H9 (cell line): ENCODE results near the gene WDR82. TPM values are rescaled to one million over a fixed set of nuclear protein-coding genes. Genes with fewer than 3 reads are reported as not detected.

Source experiments
- DNase-seq: peaks from one replicate; pipeline ENCODE4 v3.0.0-alpha.2; 2017
- H2AFZ ChIP-seq: one replicate; pipeline ENCODE4 v1.6.1; 2013; ENCODE audit warnings: mild to moderate bottlenecking, low read length, control low read depth, moderate library complexity
- H2AK5ac ChIP-seq: 2 replicates; pipeline ENCODE4 v1.6.1; 2013; ENCODE audit warnings: low read length, control low read depth, mixed read lengths; ENCODE audit not compliant: insufficient read length
- H2BK120ac ChIP-seq: one replicate; pipeline ENCODE4 v1.6.1; 2013; ENCODE audit warnings: low read depth, mild to moderate bottlenecking, low read length, control low read depth, inconsistent platforms; ENCODE audit not compliant: poor library complexity, severe bottlenecking
- H2BK12ac ChIP-seq: 2 replicates; pipeline ENCODE4 v1.6.1; 2013; ENCODE audit warnings: low read length, control low read depth, mixed read lengths, low read depth; ENCODE audit not compliant: insufficient read length
- H2BK15ac ChIP-seq: 2 replicates; pipeline ENCODE4 v1.6.1; 2013; ENCODE audit warnings: low read depth, low read length, control low read depth
- H2BK20ac ChIP-seq: one replicate; pipeline ENCODE4 v1.6.1; 2013; ENCODE audit warnings: low read depth, mild to moderate bottlenecking, low read length, control low read depth, inconsistent platforms; ENCODE audit not compliant: poor library complexity, severe bottlenecking
- H2BK5ac ChIP-seq: 2 replicates; pipeline ENCODE4 v1.6.1; 2013; ENCODE audit warnings: low read length, control low read depth, mixed read lengths; ENCODE audit not compliant: insufficient read length
- H3K14ac ChIP-seq: 2 replicates; pipeline ENCODE4 v1.6.1; 2013; ENCODE audit warnings: low read length, control low read depth; ENCODE audit not compliant: insufficient read depth
- H3K18ac ChIP-seq: 2 replicates; pipeline ENCODE4 v1.6.1; 2013; ENCODE audit warnings: low read depth, mild to moderate bottlenecking, mixed read lengths, low read length, control low read depth; ENCODE audit not compliant: insufficient read length
- H3K23ac ChIP-seq: 2 replicates; pipeline ENCODE4 v1.6.1; 2013; ENCODE audit warnings: low read length, control low read depth, mixed read lengths, low read depth; ENCODE audit not compliant: insufficient read length
- H3K23me2 ChIP-seq: 2 replicates; pipeline ENCODE4 v1.6.1; 2013; ENCODE audit warnings: low read depth, mild to moderate bottlenecking, mixed read lengths, low read length, control low read depth; ENCODE audit not compliant: insufficient read length, poor library complexity, severe bottlenecking
- H3K27ac ChIP-seq: 2 replicates; pipeline ENCODE4 v1.5.1; 2013; ENCODE audit warnings: low read length, control low read depth, mixed read lengths, low read depth; ENCODE audit not compliant: insufficient read length
- H3K27me3 ChIP-seq: 2 replicates; pipeline ENCODE4 v1.6.1; 2013; ENCODE audit warnings: low read length, control low read depth, inconsistent platforms; ENCODE audit not compliant: insufficient read depth
- H3K4ac ChIP-seq: 2 replicates; pipeline ENCODE4 v1.6.1; 2013; ENCODE audit warnings: low read depth, mild to moderate bottlenecking, control low read depth, inconsistent platforms, low read length, moderate library complexity
- H3K4me1 ChIP-seq: 2 replicates; pipeline ENCODE4 v1.6.1; 2013; ENCODE audit warnings: low read length, control low read depth, inconsistent platforms; ENCODE audit not compliant: insufficient read depth
- H3K4me2 ChIP-seq: 2 replicates; pipeline ENCODE4 v1.6.1; 2013; ENCODE audit warnings: low read length, control low read depth, mixed read lengths; ENCODE audit not compliant: insufficient read length, insufficient read depth
- H3K56ac ChIP-seq: 2 replicates; pipeline ENCODE4 v1.6.1; 2013; ENCODE audit warnings: low read depth, mild to moderate bottlenecking, mixed read lengths, low read length, control low read depth; ENCODE audit not compliant: insufficient read length
- H3K79me1 ChIP-seq: 2 replicates; pipeline ENCODE4 v1.6.1; 2013; ENCODE audit warnings: low read depth, mild to moderate bottlenecking, moderate library complexity, low read length, control low read depth, inconsistent platforms; ENCODE audit not compliant: insufficient read depth, poor library complexity, severe bottlenecking
- H3K79me2 ChIP-seq: 2 replicates; pipeline ENCODE4 v1.6.1; 2013; ENCODE audit warnings: low read length, control low read depth, inconsistent platforms; ENCODE audit not compliant: insufficient read depth
- H3K9ac ChIP-seq: 2 replicates; pipeline ENCODE4 v1.6.1; 2013; ENCODE audit warnings: low read length, control low read depth, mixed read lengths; ENCODE audit not compliant: insufficient read length; ENCODE audit errors: extremely low read depth
- H3K9me3 ChIP-seq: one replicate; pipeline ENCODE4 v1.6.1; 2013; ENCODE audit warnings: low read depth, low read length, inconsistent platforms; ENCODE audit not compliant: control insufficient read depth
- H3T11ph ChIP-seq: one replicate; pipeline ENCODE4 v1.6.1; 2013; ENCODE audit warnings: mild to moderate bottlenecking, low read length, control low read depth, inconsistent platforms
- H4K20me1 ChIP-seq: one replicate; pipeline ENCODE4 v1.6.1; 2013; ENCODE audit not compliant: control insufficient read depth, insufficient read length, insufficient read depth
- H4K5ac ChIP-seq: 2 replicates; pipeline ENCODE4 v1.6.1; 2013; ENCODE audit warnings: low read depth, mild to moderate bottlenecking, mixed read lengths, low read length, control low read depth; ENCODE audit not compliant: insufficient read length
- H4K8ac ChIP-seq: replicated peaks from 2 replicates; pipeline ENCODE4 v1.6.1; 2013; ENCODE audit warnings: low read length, control low read depth, mixed read lengths, low read depth; ENCODE audit not compliant: insufficient read length
- H4K91ac ChIP-seq: 2 replicates; pipeline ENCODE4 v1.6.1; 2013; ENCODE audit warnings: low read depth, mild to moderate bottlenecking, moderate library complexity, mixed read lengths, low read length, control low read depth; ENCODE audit not compliant: insufficient read length
- H3K27ac Mint-ChIP-seq, 3 experiments: 2 replicates in 2 of 3; 3 replicates in 1 of 3; pipeline ENCODE4 v1.8.0; 2020 to 2021; ENCODE audit warnings: mixed read lengths in 3 of 3, mild to moderate bottlenecking in 1 of 3, moderate library complexity in 1 of 3
- H3K27me3 Mint-ChIP-seq: 2 replicates; pipeline ENCODE4 v1.8.0; 2021; ENCODE audit warnings: low read depth, mild to moderate bottlenecking, moderate library complexity, mixed read lengths
- H3K36me3 Mint-ChIP-seq, 3 experiments: 2 replicates in 2 of 3; 3 replicates in 1 of 3; pipeline ENCODE4 v1.8.0; 2020 to 2021; ENCODE audit warnings: low read depth in 3 of 3, mixed read lengths in 3 of 3; ENCODE audit not compliant: insufficient read depth in 1 of 3
- H3K4me1 Mint-ChIP-seq, 2 experiments: 2 replicates each; pipeline ENCODE4 v1.8.0; 2020; ENCODE audit warnings: mixed read lengths in 2 of 2
- H3K4me3 Mint-ChIP-seq, 2 experiments: 2 replicates in 1 of 2; 3 replicates in 1 of 2; pipeline ENCODE4 v1.8.0; 2020 to 2021; ENCODE audit warnings: mild to moderate bottlenecking in 2 of 2, mixed read lengths in 2 of 2, moderate library complexity in 1 of 2
- H3K9me3 Mint-ChIP-seq, 2 experiments: 2 replicates in 1 of 2; 3 replicates in 1 of 2; pipeline ENCODE4 v1.8.0; 2020; ENCODE audit warnings: mild to moderate bottlenecking in 2 of 2, mixed read lengths in 2 of 2, moderate library complexity in 1 of 2
- CTCF ChIP-seq: fragments of 200-600 bp; sonication (generic); conservative IDR thresholded peaks from 3 replicates; pipeline ENCODE4 v1.8.0; 2021; ENCODE audit warnings: antibody characterized with exemption, mild to moderate bottlenecking
- WGBS: extraction: QIAGEN DNeasy Blood & Tissue Kit; methylation state at CpG from one replicate; pipeline ENCODE4 v1.1.7; 2013; ENCODE audit warnings: missing lambda C conversion rate, low lambda C conversion rate, mixed read lengths; ENCODE audit not compliant: insufficient read length; ENCODE audit errors: extremely low coverage; 5-methylcytosine and 5-hydroxymethylcytosine counted together
- total RNA-seq: library from RNA; stranded (reverse); gene quantifications from 2 replicates; pipeline ENCODE4 v1.2.1, GENCODE V29; 2021

The WDR82 gene
- total RNA-seq, 1 experiment from 2014 or later, result 83.1 TPM

- no peak for TF ChIP-seq CTCF
- Histone ChIP-seq H3K27me3 (no peaks in the 10 kb centered on the region), H3K9ac (no peak overlapping the region), H2BK20ac (no peak overlapping the region), H3K4ac (no peak overlapping the region), H3K56ac (no peak overlapping the region), H3T11ph (no peak overlapping the region), H2AK5ac (no peak overlapping the region), H3K79me2 (peaks cover 5% of the 10 kb centered on the region; the same call in 1 of the 2 replicates), H3K4me1 (peaks cover 15% of the 10 kb centered on the region), H2BK12ac (no peak overlapping the region), H4K20me1 (no peaks in the 10 kb centered on the region), H2BK5ac (no peak overlapping the region), H3K18ac (no peak overlapping the region), H2BK15ac (no peak overlapping the region), H3K79me1 (no peaks in the 10 kb centered on the region), H3K23me2 (peaks cover 8% of the 10 kb centered on the region), H2AFZ (no peak overlapping the region), H4K91ac (no peak overlapping the region), H3K9me3 (no peaks in the 10 kb centered on the region), H4K8ac (no peak overlapping the region), H2BK120ac (no peak overlapping the region), H3K14ac (no peak overlapping the region), H3K27ac (no peak overlapping the region), H3K4me2 (no peak overlapping the region), H4K5ac (no peak overlapping the region), H3K23ac (no peak overlapping the region)
- Mint-ChIP-seq H3K27me3 (no peaks in the 10 kb centered on the region), H3K36me3 (peaks cover 12 to 37% (median 34%) of the 10 kb centered on the region in 3 experiments), H3K9me3 (no peaks in the 10 kb centered on the region), H3K4me1 (peaks cover 24 to 29% of the 10 kb centered on the region in 2 experiments), H3K4me3 (no peak overlapping the region), H3K27ac (peak overlapping the region in 2 of 3 experiments; percentile 44 to 63; a peak in 2 of 7 replicates)
- DNase-seq, result no peak
- WGBS, result no CpG with 5 or more reads among the region's 3 CpGs
Measured at GRCh38 chr3:52233968-52234367, 44.5 kb downstream of the WDR82 start.
